ENCODE data around the gene SF3B4. TPM values are rescaled to one million over a fixed set of nuclear protein-coding genes. Genes with fewer than 3 reads are reported as not detected.

Gene SF3B4
- total RNA-seq, 2 donors from 2014 or later = 85.8 to 93.8 TPM

DNA sequence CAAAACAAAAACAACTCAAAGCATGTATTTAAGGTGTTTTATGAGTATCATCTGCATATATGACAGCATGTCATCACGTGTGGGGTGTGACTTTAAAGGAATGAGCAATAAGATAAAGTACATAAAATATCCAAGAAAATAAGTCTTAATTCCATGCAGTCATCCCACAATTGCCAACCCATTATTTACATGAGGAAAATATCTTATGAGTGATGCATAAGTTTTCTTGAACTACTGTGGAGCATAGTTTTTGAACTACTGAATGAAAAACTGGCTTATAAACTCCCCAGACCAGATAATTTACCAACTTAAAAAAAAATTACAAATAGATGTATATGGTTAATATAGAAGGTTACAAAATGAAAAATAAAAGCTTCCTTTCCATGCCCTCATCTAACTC is 38.8 kb upstream of the SF3B4 start:
- Mint-ChIP-seq H3K4me1 (no peaks in the 10 kb centered on the region), H3K27me3 (ENCODE audit: insufficient read depth) (no peaks in the 10 kb centered on the region), H3K27ac (no peak overlapping the region), H3K4me3 (no peak overlapping the region), H3K9me3 (no peaks in the 10 kb centered on the region), H3K36me3 (ENCODE audit: low read depth) (peaks cover 59% of the 10 kb centered on the region)
- Histone ChIP-seq H3K4me3 (ENCODE audit: low read length) (no peak overlapping the region), H3K4me1 (ENCODE audit: control insufficient read depth, insufficient read depth, low read length) (no peaks in the 10 kb centered on the region), H3K27me3 (ENCODE audit: control insufficient read depth, insufficient read depth, low read length, poor library complexity, severe bottlenecking) (no peaks in the 10 kb centered on the region), H3K9ac (ENCODE audit: extremely low read depth, low read length, poor library complexity, severe bottlenecking) (no peak overlapping the region), H3K36me3 (ENCODE audit: control insufficient read depth, insufficient read depth, low read length) (peaks cover 71% of the 10 kb centered on the region), H3K27ac (ENCODE audit: low read depth, low read length) (no peak overlapping the region), H3K9me3 (ENCODE audit: control insufficient read depth, low read length) (no peaks in the 10 kb centered on the region)
- 80% methylated on average over 1 of the region's 1 CpG; no CpG with 5 or more reads in 1 of the 2 experiments for whole genome bisulfite sequencing, 2 experiments (ENCODE audit: insufficient coverage in 1 of 2, insufficient read length in 1 of 2)
- DNase-seq = no peak
- no peak for TF ChIP-seq CTCF (conservative IDR thresholded peaks at IDR 0.05)

DNA sequence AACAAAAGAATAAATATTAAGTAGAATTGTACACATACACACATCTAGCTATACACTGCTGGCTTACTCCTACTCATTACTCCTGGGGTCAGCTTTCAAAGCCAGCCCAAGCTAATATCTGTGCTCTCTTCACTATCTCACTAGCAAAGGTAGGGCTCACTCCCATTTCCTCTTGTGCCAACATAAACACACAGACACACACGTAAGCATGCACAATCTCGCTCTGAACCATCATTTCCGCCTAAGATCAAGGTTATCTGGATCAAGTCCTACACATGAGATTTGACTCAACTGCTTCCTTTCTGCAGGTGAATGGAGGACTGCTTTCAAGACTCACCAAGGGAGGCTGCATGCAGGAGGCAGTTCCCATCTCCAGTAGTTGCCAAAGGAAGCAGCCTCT is 37.8 kb upstream of the SF3B4 start:
- no peaks in the 10 kb centered on the region for H3K4me1 ChIP-seq (ENCODE audit: control insufficient read depth, insufficient read depth, low read length)
- no peak for DNase-seq
- H3K36me3 ChIP-seq (ENCODE audit: control insufficient read depth, insufficient read depth, low read length) = peaks cover 70% of the 10 kb centered on the region
- H3K27ac Mint-ChIP-seq = no peak overlapping the region
- no peak overlapping the region for H3K4me3 ChIP-seq (ENCODE audit: low read length)
- 94 to 97% methylated on average over 3 of the region's 3 CpGs for WGBS, 2 experiments (ENCODE audit: insufficient coverage in 1 of 2, insufficient read length in 1 of 2)
- no peaks in the 10 kb centered on the region for H3K27me3 Mint-ChIP-seq (ENCODE audit: insufficient read depth)
- H3K4me1 Mint-ChIP-seq = no peaks in the 10 kb centered on the region
- H3K9ac ChIP-seq (ENCODE audit: extremely low read depth, low read length, poor library complexity, severe bottlenecking) = no peak overlapping the region
- no peak for TF ChIP-seq CTCF (conservative IDR thresholded peaks at IDR 0.05)
- H3K4me3 Mint-ChIP-seq = no peak overlapping the region
- H3K9me3 Mint-ChIP-seq = no peaks in the 10 kb centered on the region
- H3K36me3 Mint-ChIP-seq (ENCODE audit: low read depth) = peaks cover 59% of the 10 kb centered on the region
- no peak overlapping the region for H3K27ac ChIP-seq (ENCODE audit: low read depth, low read length)
- no peaks in the 10 kb centered on the region for H3K9me3 ChIP-seq (ENCODE audit: control insufficient read depth, low read length)
- no peaks in the 10 kb centered on the region for H3K27me3 ChIP-seq (ENCODE audit: control insufficient read depth, insufficient read depth, low read length, poor library complexity, severe bottlenecking)

- WGBS, 2 experiments (ENCODE audit: insufficient coverage in 1 of 2, insufficient read length in 1 of 2) = 97 to 100% methylated on average over 2 to 3 of the region's 3 CpGs
- Histone ChIP-seq H3K27ac (ENCODE audit: low read depth, low read length) (no peak overlapping the region), H3K9me3 (ENCODE audit: control insufficient read depth, low read length) (peaks cover 17% of the 10 kb centered on the region), H3K4me3 (ENCODE audit: low read length) (no peak overlapping the region), H3K4me1 (ENCODE audit: control insufficient read depth, insufficient read depth, low read length) (no peaks in the 10 kb centered on the region), H3K27me3 (ENCODE audit: control insufficient read depth, insufficient read depth, low read length, poor library complexity, severe bottlenecking) (no peaks in the 10 kb centered on the region), H3K36me3 (ENCODE audit: control insufficient read depth, insufficient read depth, low read length) (peaks cover 72% of the 10 kb centered on the region), H3K9ac (ENCODE audit: extremely low read depth, low read length, poor library complexity, severe bottlenecking) (no peak overlapping the region)
- Mint-ChIP-seq H3K4me3 (no peak overlapping the region), H3K27ac (no peak overlapping the region), H3K4me1 (no peaks in the 10 kb centered on the region), H3K36me3 (ENCODE audit: low read depth) (peaks cover 74% of the 10 kb centered on the region), H3K27me3 (ENCODE audit: insufficient read depth) (no peaks in the 10 kb centered on the region), H3K9me3 (peaks cover 16% of the 10 kb centered on the region)
- DNase-seq = no peak
- TF ChIP-seq CTCF (conservative IDR thresholded peaks at IDR 0.05) = no peak
Observed at GRCh38 chr1:149963358-149963757, 35.8 kb upstream of the SF3B4 start.

Data from endodermal cell (in vitro differentiated cells).